ENCODE measurements around the gene OAF. TPM values are rescaled to one million over a fixed set of nuclear protein-coding genes. Genes with fewer than 3 reads are reported as not detected.

Gene OAF
- total RNA-seq, 2 experiments from 2014 or later = 3.7 to 4.6 TPM

- intact Hi-C loops (cut with micrococcal nuclease) = no loop called here
- ATAC-seq = no peak
- peaks cover 21% of the 10 kb centered on the region for H3K27me3 Mint-ChIP-seq
- ChIA-PET POLR2A (no interaction called here), CTCF (interaction anchor here (0.7 to 19.2 kb wide), 6 partner anchors 13 to 83 kb away, joined by 3 to 437 read pairs (median 6); no protein-coding TSS in a partner anchor)
- H3K27ac Mint-ChIP-seq = no peak overlapping the region
- no peaks in the 10 kb centered on the region for H3K4me1 Mint-ChIP-seq (ENCODE audit: low read depth)
- H3K4me3 Mint-ChIP-seq = no peak overlapping the region
- H3K9me3 Mint-ChIP-seq = no peaks in the 10 kb centered on the region
- H3K36me3 Mint-ChIP-seq (ENCODE audit: low read depth) = no peaks in the 10 kb centered on the region
- no peak for TF ChIP-seq CTCF (IDR thresholded peaks at IDR 0.05)
- no peak for DNase-seq
These were observed 22.5 kb downstream of the OAF start for GRCh38 chr11:120233207-120233803.

GRCh38 chr11:120235024-120235628 lies 24.3 kb downstream of the OAF start:
- ATAC-seq = peak; percentile 86
- H3K27ac Mint-ChIP-seq = no peak overlapping the region
- TF ChIP-seq CTCF (IDR thresholded peaks at IDR 0.05) = peak; percentile 83
- no peak overlapping the region for H3K4me3 Mint-ChIP-seq
- ChIA-PET POLR2A (interaction anchor here (1.1 to 1.5 kb wide), 2 partner anchors 14 to 65 kb away, joined by 4 to 5 read pairs; no protein-coding TSS in a partner anchor), CTCF (interaction anchor here (0.8 to 19.2 kb wide), 20 partner anchors 11 to 100 kb away, joined by 3 to 437 read pairs (median 5); no protein-coding TSS in a partner anchor)
- intact Hi-C loops (cut with micrococcal nuclease) = loop anchor here (1.0 kb wide), 1 partner anchor 68 kb away; no protein-coding TSS in a partner anchor
- no peaks in the 10 kb centered on the region for H3K36me3 Mint-ChIP-seq (ENCODE audit: low read depth)
- H3K4me1 Mint-ChIP-seq (ENCODE audit: low read depth) = no peaks in the 10 kb centered on the region
- DNase-seq = peak; percentile 85
- peaks cover 30% of the 10 kb centered on the region for H3K27me3 Mint-ChIP-seq
- H3K9me3 Mint-ChIP-seq = no peaks in the 10 kb centered on the region

GRCh38 chr11:120236169-120237107 lies 25.6 kb downstream of the OAF start:
- POLR2A ChIA-PET = interaction anchor here (1.1 to 1.5 kb wide), 2 partner anchors 12 to 64 kb away, joined by 4 to 5 read pairs; no protein-coding TSS in a partner anchor
- CTCF ChIA-PET = interaction anchor here (0.6 to 19.2 kb wide), 15 partner anchors 10 to 754 kb away, joined by 3 to 437 read pairs (median 6); no protein-coding TSS in a partner anchor
- no peak for TF ChIP-seq CTCF (IDR thresholded peaks at IDR 0.05)
- DNase-seq (no peak), ATAC-seq (peak; percentile 37)
- intact Hi-C loops (cut with micrococcal nuclease) = no loop called here
- H3K9me3 Mint-ChIP-seq = no peaks in the 10 kb centered on the region
- H3K4me1 Mint-ChIP-seq (ENCODE audit: low read depth) = no peaks in the 10 kb centered on the region
- no peak overlapping the region for H3K4me3 Mint-ChIP-seq
- H3K27me3 Mint-ChIP-seq = peaks cover 42% of the 10 kb centered on the region
- no peaks in the 10 kb centered on the region for H3K36me3 Mint-ChIP-seq (ENCODE audit: low read depth)
- H3K27ac Mint-ChIP-seq = peak overlapping the region; percentile 9

GRCh38 chr11:120238968-120239620 lies 28.3 kb downstream of the OAF start:
- Mint-ChIP-seq H3K27me3 (peaks cover 56% of the 10 kb centered on the region), H3K4me3 (no peak overlapping the region), H3K9me3 (no peaks in the 10 kb centered on the region), H3K4me1 (ENCODE audit: low read depth) (no peaks in the 10 kb centered on the region), H3K27ac (no peak overlapping the region), H3K36me3 (ENCODE audit: low read depth) (no peaks in the 10 kb centered on the region)
- DNase-seq = no peak
- POLR2A ChIA-PET = no interaction called here
- TF ChIP-seq CTCF (IDR thresholded peaks at IDR 0.05) = no peak
- intact Hi-C loops (cut with micrococcal nuclease) = no loop called here
- no peak for ATAC-seq
- CTCF ChIA-PET = interaction anchor here (10.6 to 19.2 kb wide), 2 partner anchors 8 to 61 kb away, joined by 112 to 437 read pairs; no protein-coding TSS in a partner anchor

Measured in activated CD8-positive, alpha-beta T cell treated with anti-CD3 and anti-CD28 coated beads for 36 hours (primary cell).